HEK293 (cell line): ENCODE results near the gene PARS2.

ENCODE experiments used
- CTCF ChIA-PET: fragments of 350-600 bp; formaldehyde crosslinking; extraction: SDS; loops from one replicate; lab custom pipeline; 2021; ENCODE audit warnings: antibody characterized with exemption; lab: Yijun Ruan, JAX
- POLR2A ChIA-PET: fragments of 300-600 bp; formaldehyde crosslinking; extraction: SDS; loops from one replicate; lab custom pipeline; 2020; ENCODE audit warnings: antibody characterized with exemption, inconsistent platforms; lab: Yijun Ruan, JAX
- H3K27ac ChIP-seq: fragments of 200-500 bp; sonication (Bioruptor generic); 2 replicates; pipeline ENCODE4 v1.5.1; 2014; ENCODE audit warnings: low read depth, low read length, control low read depth, inconsistent platforms; ENCODE audit errors: extremely low read depth
- H3K36me3 ChIP-seq, 2 experiments: fragments of 200-500 bp in 1 of 2; sonication (Bioruptor generic) in 1 of 2; 1 replicate in 1 of 2; 2 replicates in 1 of 2; pipeline ENCODE4 v1.5.1; 2014 to 2017; ENCODE audit warnings: inconsistent platforms in 2 of 2, low read length in 2 of 2; ENCODE audit not compliant: control insufficient read depth in 2 of 2, insufficient read depth in 1 of 2
- H3K4me1 ChIP-seq: fragments of 200-500 bp; sonication (Bioruptor generic); 2 replicates; pipeline ENCODE4 v1.5.1; 2014; ENCODE audit warnings: mild to moderate bottlenecking, low read length, inconsistent platforms; ENCODE audit not compliant: control insufficient read depth, insufficient read depth
- H3K4me3 ChIP-seq: 2 replicates; pipeline ENCODE4 v1.5.1; 2011; ENCODE audit warnings: low read depth, mild to moderate bottlenecking, control low read depth, low read length, moderate library complexity
- H3K9me3 ChIP-seq: fragments of 200-500 bp; sonication (Bioruptor generic); 2 replicates; pipeline ENCODE4 v1.5.1; 2014; ENCODE audit warnings: low read depth, low read length, inconsistent platforms; ENCODE audit not compliant: control insufficient read depth, insufficient read depth
- BCL11B ChIP-seq: fragments of 450-650 bp; formaldehyde crosslinking; IDR thresholded peaks from 2 replicates; pipeline ENCODE4 v1.5.1; 2016; ENCODE audit warnings: low read depth, missing biosample characterization, missing genetic modification characterization
- REST ChIP-seq: fragments of 450-650 bp; formaldehyde crosslinking; IDR thresholded peaks from 2 replicates; pipeline ENCODE4 v1.5.1; 2016; ENCODE audit warnings: missing biosample characterization, missing genetic modification characterization
- SP2 ChIP-seq: fragments of 450-650 bp; formaldehyde crosslinking; IDR thresholded peaks from 2 replicates; pipeline ENCODE4 v1.5.1; 2016; ENCODE audit warnings: missing biosample characterization, missing genetic modification characterization
- SP3 ChIP-seq: fragments of 450-650 bp; formaldehyde crosslinking; IDR thresholded peaks from 2 replicates; pipeline ENCODE4 v1.5.1; 2016; ENCODE audit warnings: missing biosample characterization, missing genetic modification characterization
- ZBTB17 ChIP-seq: fragments of 450-650 bp; formaldehyde crosslinking; IDR thresholded peaks from 2 replicates; pipeline ENCODE4 v1.5.1; 2016; ENCODE audit warnings: missing biosample characterization, missing genetic modification characterization
- ZNF10 ChIP-seq: fragments of 450-650 bp; formaldehyde crosslinking; IDR thresholded peaks from 2 replicates; pipeline ENCODE4 v1.5.1; 2017; ENCODE audit warnings: missing biosample characterization, missing genetic modification characterization
- ZNF133 ChIP-seq: fragments of 450-650 bp; formaldehyde crosslinking; IDR thresholded peaks from 2 replicates; pipeline ENCODE4 v1.5.1; 2016; ENCODE audit warnings: missing biosample characterization, missing genetic modification characterization
- ZNF202 ChIP-seq: fragments of 450-650 bp; formaldehyde crosslinking; IDR thresholded peaks from 2 replicates; pipeline ENCODE4 v1.5.1; 2016; ENCODE audit warnings: missing biosample characterization, missing genetic modification characterization, borderline replicate concordance
- ZNF223 ChIP-seq: fragments of 450-650 bp; formaldehyde crosslinking; IDR thresholded peaks from 2 replicates; pipeline ENCODE4 v1.5.1; 2016; ENCODE audit warnings: missing biosample characterization, missing genetic modification characterization
- ZNF623 ChIP-seq: fragments of 450-650 bp; formaldehyde crosslinking; IDR thresholded peaks from 2 replicates; pipeline ENCODE4 v1.5.1; 2016; ENCODE audit warnings: missing biosample characterization, missing genetic modification characterization
- ZNF777 ChIP-seq: fragments of 450-650 bp; formaldehyde crosslinking; IDR thresholded peaks from 2 replicates; pipeline ENCODE4 v1.5.1; 2017; ENCODE audit warnings: missing biosample characterization, missing genetic modification characterization, borderline replicate concordance
- TF ChIP-seq, protein P1 (sequence below): fragments of 450-650 bp; formaldehyde crosslinking; IDR thresholded peaks from 2 replicates; pipeline ENCODE4 v1.5.1; 2016; ENCODE audit warnings: missing biosample characterization, missing genetic modification characterization
- TF ChIP-seq, protein P2 (sequence below): fragments of 450-650 bp; formaldehyde crosslinking; IDR thresholded peaks from 2 replicates; pipeline ENCODE4 v1.5.1; 2017; ENCODE audit warnings: missing biosample characterization, missing genetic modification characterization
- TF ChIP-seq, protein P3 (sequence below): fragments of 450-650 bp; formaldehyde crosslinking; IDR thresholded peaks from 2 replicates; pipeline ENCODE4 v1.5.1; 2016; ENCODE audit warnings: missing biosample characterization, missing genetic modification characterization

Gene PARS2

DNA sequence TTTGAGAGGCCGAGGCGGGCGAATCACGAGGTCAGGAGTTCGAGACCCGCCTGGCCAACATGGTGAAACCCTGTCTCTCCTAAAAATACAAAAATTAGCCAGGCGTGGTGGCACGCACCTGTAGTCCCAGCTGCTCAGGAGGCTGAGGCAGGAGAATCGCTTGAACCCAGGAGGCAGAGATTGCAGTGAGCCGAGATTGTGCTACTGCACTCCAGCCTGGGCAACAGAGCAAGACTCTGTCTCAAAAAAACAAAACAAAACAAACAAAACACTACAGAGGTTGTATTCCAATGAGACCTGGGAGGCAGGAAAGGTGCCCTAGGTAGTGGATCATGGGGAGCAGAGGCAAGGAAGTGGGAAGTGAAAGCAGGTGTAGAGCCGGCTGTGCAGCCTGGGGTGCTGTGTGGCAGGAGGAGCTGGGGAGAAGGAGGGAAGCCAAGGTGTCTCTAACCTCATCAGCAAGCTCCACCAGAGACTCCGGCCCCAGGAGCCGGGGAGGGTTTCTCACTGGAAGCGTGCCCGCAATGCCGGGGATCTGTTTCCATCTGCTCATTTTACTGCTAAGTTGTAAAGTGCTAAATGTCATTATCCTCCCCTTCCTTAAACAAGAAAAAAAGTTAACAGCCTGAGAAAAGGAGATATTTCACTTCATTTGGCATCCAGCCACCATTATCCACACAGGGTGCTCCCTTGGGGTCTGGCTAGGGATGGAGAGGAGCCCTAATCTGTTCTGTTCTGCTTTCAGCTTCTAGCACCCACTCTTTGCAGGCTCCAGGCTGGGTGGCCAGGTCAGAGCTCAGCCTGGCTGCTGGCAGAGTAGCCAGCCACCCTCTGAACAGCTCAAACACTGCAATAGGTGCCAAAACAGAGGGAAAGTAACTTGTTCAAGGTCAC is 11.8 kb upstream of the PARS2 start (continued):
- TF ChIP-seq, protein P1, sequence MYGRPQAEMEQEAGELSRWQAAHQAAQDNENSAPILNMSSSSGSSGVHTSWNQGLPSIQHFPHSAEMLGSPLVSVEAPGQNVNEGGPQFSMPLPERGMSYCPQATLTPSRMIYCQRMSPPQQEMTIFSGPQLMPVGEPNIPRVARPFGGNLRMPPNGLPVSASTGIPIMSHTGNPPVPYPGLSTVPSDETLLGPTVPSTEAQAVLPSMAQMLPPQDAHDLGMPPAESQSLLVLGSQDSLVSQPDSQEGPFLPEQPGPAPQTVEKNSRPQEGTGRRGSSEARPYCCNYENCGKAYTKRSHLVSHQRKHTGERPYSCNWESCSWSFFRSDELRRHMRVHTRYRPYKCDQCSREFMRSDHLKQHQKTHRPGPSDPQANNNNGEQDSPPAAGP (tag by site-specific recombination), result peak; percentile 81; the same call in 1 of the 2 replicates
- TF ChIP-seq, all 188 proteins: peak for 16; not testable (repeated sequence) for 172

DNA sequence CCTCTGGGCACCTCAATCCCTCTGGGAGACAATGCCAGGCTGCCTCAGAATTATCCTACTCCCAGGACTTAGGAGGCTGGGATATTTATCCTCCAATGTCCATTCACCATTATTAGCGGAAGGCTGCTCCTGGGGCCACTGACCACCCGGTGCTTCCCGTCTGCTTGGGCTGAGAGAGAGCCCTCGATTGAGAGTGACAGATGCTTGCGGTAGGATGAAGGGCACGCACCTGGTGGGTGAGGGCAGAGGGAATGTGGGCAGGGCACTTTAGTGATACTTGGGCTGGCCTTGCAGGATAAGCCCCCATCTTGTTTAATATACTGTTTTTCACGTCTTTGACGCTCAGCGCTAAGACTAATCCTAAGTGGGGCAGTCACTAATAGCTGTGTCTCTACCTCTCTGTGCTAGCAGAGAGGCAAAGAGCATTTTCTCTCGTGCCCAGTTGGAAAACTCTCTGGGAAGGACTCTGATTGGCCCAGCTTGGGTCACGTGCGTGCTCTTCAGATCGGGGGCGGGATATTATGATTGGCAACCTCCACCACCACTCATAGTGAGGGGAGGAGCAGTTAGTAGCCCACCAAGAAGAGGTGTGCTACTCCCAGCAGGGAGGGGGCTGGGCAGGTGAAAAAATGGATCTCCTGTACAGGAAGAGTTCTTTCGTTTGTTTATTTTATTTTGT is 10.6 kb upstream of the PARS2 start:
- CTCF ChIA-PET, result interaction anchor here (1.6 kb wide), 1 partner anchor 17 kb away, joined by 4 read pairs; no protein-coding TSS in a partner anchor
- Histone ChIP-seq H3K4me1 (no peaks in the 10 kb centered on the region), H3K27ac (no peak overlapping the region), H3K9me3 (no peaks in the 10 kb centered on the region)
- POLR2A ChIA-PET, result no interaction called here
- peak; percentile 47; the same call in 1 of the 2 replicates for TF ChIP-seq SP3 (tag by site-specific recombination)
- TF ChIP-seq ZNF202, result no peak
- TF ChIP-seq SP2 (tag by site-specific recombination), result peak; percentile 55
- TF ChIP-seq, all 188 proteins: peak for 2
- no peaks in the 10 kb centered on the region for H3K36me3 ChIP-seq
- no peak overlapping the region for H3K4me3 ChIP-seq

DNA sequence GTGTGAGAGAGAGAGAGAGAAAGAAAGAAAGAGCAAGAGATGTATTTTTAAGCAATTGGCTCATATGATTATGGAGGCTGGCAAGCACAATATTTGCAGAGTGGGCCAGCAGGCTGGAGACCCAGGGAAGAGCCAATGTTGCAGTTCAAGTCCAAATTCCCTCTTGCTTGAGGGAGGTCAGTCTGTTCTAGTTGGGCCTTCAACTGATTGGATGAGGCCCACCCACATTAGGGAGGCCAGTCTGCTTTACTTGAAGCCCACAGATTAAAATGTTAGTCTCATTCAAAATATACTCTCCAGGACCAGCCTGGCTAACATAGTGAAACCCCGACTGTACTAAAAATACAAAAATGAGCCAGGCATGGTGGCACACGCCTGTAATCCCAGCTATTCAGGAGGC is 8.6 kb upstream of the PARS2 start:
- Histone ChIP-seq H3K27ac (no peak overlapping the region), H3K4me1 (no peaks in the 10 kb centered on the region), H3K4me3 (no peak overlapping the region), H3K9me3 (no peaks in the 10 kb centered on the region), H3K36me3 (no peaks in the 10 kb centered on the region)
- POLR2A ChIA-PET, result no interaction called here
- TF ChIP-seq, protein P2, sequence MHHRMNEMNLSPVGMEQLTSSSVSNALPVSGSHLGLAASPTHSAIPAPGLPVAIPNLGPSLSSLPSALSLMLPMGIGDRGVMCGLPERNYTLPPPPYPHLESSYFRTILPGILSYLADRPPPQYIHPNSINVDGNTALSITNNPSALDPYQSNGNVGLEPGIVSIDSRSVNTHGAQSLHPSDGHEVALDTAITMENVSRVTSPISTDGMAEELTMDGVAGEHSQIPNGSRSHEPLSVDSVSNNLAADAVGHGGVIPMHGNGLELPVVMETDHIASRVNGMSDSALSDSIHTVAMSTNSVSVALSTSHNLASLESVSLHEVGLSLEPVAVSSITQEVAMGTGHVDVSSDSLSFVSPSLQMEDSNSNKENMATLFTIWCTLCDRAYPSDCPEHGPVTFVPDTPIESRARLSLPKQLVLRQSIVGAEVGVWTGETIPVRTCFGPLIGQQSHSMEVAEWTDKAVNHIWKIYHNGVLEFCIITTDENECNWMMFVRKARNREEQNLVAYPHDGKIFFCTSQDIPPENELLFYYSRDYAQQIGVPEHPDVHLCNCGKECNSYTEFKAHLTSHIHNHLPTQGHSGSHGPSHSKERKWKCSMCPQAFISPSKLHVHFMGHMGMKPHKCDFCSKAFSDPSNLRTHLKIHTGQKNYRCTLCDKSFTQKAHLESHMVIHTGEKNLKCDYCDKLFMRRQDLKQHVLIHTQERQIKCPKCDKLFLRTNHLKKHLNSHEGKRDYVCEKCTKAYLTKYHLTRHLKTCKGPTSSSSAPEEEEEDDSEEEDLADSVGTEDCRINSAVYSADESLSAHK (tag by site-specific recombination), result no peak
- TF ChIP-seq ZNF10 (tag by site-specific recombination), result peak; percentile 98
- CTCF ChIA-PET, result interaction anchor here (1.1 kb wide), 1 partner anchor 37 kb away, joined by 3 read pairs; no protein-coding TSS in a partner anchor

DNA sequence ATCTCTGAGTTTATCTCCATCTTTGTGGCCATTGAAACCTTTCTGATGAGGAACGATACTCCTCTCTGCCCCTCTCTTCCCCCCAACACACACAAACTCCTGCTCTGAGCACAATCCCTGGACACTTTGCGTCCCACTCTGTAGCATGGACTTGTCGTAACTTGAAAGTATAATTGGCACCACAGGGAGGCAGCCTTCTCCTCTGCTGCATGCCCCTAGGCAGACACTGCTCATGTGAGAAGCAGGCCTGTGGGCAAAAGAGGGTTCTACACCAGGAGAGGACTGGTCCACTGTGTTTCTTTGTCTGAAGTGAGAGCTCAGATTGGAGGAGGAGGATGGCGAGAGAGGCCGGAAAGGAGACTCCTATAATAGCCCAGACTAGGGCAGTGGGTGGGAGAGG is 3.8 kb upstream of the PARS2 start:
- H3K4me1 ChIP-seq, result 0 out of 2 replicates have a peak, but pooled peaks cover 2% of the 10 kb centered on the region
- POLR2A ChIA-PET, result no interaction called here
- H3K27ac ChIP-seq, result no peak overlapping the region
- TF ChIP-seq REST (no peak), ZBTB17 (tag by site-specific recombination) (no peak), ZNF623 (tag by site-specific recombination) (no peak), ZNF777 (tag by site-specific recombination) (no peak), ZNF133 (tag by site-specific recombination) (peak; percentile 92), ZNF223 (no peak), BCL11B (tag by site-specific recombination) (no peak)
- TF ChIP-seq, protein P3, sequence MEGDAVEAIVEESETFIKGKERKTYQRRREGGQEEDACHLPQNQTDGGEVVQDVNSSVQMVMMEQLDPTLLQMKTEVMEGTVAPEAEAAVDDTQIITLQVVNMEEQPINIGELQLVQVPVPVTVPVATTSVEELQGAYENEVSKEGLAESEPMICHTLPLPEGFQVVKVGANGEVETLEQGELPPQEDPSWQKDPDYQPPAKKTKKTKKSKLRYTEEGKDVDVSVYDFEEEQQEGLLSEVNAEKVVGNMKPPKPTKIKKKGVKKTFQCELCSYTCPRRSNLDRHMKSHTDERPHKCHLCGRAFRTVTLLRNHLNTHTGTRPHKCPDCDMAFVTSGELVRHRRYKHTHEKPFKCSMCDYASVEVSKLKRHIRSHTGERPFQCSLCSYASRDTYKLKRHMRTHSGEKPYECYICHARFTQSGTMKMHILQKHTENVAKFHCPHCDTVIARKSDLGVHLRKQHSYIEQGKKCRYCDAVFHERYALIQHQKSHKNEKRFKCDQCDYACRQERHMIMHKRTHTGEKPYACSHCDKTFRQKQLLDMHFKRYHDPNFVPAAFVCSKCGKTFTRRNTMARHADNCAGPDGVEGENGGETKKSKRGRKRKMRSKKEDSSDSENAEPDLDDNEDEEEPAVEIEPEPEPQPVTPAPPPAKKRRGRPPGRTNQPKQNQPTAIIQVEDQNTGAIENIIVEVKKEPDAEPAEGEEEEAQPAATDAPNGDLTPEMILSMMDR (tag by site-specific recombination), result peak; percentile 46
- H3K4me3 ChIP-seq, result no peak overlapping the region
- no peaks in the 10 kb centered on the region for H3K36me3 ChIP-seq
- CTCF ChIA-PET, result interaction anchor here (0.5 to 1.4 kb wide), 2 partner anchors 22 to 703 kb away, joined by 3 to 5 read pairs; no protein-coding TSS in a partner anchor
- no peaks in the 10 kb centered on the region for H3K9me3 ChIP-seq
